GM21737 (cell line): ENCODE measurements around the gene GNB1L.

Experiments
- ATAC-seq: cut with Tn5 transposase; IDR thresholded peaks from one replicate; pipeline ENCODE4 v1.9.1; 2021; ENCODE audit warnings: mild to moderate bottlenecking, moderate library complexity; ENCODE audit not compliant: unreplicated experiment

GNB1L gene

DNA sequence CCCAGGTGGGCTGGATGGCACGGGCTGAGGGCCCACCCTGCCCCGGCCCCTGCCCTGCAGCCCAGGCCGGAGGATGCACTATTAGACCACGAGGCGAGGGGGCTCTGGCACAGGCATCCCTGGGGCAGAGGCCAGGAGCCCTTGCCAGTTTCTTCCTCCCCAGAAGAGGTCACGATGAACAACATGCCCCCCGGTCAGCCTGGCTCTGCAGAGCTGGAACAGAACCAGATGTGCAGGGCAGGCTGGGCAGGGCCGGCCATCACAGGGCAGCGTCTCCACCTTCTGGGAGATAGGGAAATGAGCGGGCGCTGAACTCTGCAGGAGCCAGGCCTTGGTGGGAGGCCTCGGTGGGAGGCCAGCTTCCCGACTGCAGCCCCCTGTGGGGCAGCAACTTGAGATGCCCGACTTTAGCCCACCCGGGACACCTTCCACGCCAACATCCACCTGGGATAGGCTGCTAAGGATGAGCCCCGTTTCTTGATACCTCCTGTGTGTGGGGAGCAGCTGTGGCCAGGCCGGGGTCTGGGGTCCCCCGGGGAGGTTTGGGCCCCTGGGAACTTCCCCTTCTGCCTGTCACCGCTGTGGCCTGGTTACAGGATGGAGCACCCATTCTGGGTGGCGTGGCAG is 21.8 kb upstream of the GNB1L start:
- ATAC-seq, result no peak

DNA sequence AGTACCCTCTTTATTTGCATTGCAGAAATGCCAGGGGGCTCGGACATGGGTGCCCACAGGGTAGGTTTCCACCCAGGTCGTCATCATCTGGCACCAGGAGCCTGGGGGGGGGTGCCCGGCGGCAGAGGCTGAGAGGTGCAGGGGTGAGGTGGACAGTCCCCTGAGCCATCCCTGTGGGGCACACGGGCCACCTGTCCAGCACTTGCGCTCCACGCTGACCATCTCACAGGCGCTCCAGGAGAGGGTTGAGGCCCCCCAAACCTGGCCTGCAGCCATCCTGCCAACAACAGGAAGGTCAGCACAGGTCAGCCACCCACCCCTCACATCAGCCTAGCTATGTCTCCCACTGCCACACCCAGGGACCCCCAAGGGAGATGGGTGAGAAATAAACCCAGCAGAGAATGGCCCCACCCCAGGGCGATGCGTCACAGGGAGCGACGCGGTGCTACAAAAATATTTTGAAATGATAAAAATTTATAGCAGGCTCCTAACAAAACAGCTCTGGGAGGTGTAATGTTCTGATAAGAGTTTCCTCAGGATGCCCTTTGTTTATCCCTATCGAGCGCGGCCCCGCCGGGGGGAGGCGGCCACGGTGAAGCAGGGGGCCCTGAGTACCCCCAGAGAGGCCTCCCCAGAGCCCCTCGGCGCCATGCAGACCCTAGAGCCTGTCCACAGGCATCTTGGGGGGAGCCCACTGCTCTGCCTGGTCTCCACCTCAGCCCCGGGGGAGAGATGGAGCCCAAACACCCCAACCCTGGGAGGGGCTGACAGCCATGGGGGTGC is 21.0 kb upstream of the GNB1L start:
- no peak for ATAC-seq

DNA sequence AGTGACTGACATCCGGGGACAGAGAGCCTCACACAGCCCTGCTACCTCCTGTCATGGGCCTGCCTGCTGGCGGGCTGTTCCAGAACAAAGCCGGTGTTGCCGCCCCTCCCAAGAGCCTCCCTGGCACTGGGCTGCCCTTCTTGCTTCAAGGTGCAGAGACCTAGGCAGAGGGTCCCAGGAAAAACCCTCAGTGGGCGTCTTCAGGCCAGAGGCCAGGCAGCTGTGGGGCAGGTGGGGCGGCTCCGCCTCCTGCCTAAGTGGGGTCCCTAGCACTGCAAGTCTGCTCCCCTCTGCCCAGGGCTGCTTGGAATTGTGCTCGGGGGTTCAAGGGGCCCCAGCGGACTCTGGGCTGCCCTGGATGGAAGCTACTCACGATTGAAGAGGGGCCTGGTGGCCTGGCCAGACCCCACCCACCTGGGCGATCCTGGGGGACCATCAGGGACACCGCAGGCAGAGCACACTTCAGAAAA is 20.4 kb upstream of the GNB1L start:
- ATAC-seq, result no peak

DNA sequence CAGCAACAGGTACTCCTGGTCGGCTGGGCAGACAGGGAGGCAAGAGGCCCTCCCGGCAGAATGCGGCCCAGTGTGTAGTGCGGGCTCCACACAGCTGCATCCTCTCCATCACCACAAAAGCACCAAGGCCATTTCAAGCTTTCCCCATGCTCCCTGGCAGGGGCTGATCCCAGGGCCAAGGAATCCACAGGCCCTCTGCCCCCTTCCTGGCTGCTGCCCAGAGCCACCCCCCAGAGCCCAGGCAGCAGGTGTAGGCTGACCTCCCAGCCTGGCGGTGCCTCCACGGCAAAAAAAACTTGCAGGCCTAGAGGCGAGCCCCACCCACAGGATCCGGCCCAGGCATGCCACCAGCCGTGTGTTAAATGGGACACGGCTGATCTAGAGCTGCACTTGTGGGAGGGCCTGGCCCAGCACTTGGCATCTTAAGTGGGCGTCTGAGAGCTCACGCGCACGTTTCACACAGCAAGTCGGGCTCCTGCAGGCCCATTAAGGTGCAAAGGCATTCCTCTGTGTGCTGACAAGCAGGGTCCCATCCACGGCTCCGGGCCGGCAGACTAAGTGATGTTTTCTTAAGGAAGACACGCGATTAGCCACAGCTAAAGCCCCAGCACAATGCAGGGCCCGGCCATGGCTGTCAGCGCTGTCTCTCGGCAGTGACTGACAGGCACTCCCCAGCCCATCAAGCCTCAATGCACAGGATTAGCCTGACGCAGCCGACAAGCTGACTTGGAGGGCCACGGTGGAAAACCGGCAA is 19.8 kb upstream of the GNB1L start:
- ATAC-seq, result no peak

DNA sequence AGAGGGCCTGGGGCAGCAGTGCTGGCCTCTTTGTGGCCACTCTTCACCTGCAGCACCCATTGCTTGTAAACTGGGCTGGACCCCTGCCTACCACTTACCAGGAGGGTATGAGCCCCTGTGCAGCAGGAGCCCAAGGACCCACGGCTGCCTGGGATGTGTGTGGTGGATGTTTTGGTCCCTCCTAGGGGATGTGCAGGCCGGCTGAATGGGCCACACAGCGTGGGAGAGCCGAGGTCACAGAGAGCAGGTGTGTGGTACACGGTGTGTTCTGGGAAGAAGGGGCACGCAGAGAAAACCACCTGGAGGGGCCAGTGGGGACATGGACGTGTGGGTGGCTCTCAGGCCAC is 19.3 kb upstream of the GNB1L start:
- no peak for ATAC-seq

DNA sequence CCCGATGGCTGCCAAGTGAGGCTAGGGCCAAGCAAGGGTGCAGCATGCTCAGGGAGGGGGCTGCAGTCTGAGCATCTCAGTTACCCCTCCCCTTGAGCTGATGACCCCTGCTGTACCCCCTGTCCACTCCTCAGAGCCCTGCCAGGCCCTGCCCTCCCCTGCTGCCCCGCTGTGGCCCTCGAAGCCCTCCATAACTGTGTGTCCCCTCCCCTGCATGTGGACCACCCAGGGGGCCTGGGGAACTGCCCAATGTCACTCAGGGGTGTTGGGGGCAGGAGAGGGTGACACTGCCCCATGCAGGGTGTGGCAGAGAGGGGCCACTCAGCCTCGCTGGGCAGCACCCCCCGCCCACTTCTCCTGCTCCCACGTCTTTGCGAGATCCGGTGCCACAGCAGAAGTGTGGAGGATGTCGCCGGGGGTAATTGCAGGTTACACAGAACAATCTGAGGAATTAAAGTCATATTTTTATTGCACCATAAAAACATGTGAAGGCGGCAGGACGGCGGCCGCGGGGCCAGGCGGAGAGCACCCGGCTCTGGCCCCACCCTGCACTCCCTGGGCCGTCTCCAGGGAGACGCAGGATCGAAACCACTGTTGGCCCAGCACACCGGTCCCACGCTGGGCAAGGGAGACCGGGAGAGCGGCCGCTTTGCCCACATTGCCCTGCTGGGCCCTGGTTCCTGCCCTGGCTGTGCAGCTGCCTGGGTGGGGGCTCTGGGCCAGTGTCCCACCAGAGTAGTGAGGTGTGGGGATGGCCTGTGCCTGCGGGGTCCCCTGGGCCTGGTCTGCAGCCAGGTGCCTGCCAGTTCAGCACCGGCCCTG is 18.7 kb upstream of the GNB1L start:
- no peak for ATAC-seq

DNA sequence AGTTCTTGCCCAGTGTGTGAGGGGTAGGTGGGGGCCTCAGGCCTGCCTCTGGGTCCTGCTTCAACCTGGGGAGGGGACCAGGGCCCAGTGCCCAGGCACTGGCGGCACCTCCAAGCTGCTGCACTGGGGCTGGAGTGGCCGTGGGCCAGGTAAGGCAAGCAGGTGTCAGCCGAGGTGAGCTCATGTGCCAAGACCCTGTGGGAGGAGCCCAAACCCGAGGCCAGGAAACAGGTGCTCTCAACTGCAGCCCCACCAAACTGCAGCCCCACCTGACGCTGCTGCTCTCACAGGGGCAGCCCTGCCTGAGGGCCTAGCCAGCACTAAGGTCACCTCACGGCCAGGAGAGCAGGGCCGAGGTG is 18.1 kb upstream of the GNB1L start:
- ATAC-seq, result no peak

DNA sequence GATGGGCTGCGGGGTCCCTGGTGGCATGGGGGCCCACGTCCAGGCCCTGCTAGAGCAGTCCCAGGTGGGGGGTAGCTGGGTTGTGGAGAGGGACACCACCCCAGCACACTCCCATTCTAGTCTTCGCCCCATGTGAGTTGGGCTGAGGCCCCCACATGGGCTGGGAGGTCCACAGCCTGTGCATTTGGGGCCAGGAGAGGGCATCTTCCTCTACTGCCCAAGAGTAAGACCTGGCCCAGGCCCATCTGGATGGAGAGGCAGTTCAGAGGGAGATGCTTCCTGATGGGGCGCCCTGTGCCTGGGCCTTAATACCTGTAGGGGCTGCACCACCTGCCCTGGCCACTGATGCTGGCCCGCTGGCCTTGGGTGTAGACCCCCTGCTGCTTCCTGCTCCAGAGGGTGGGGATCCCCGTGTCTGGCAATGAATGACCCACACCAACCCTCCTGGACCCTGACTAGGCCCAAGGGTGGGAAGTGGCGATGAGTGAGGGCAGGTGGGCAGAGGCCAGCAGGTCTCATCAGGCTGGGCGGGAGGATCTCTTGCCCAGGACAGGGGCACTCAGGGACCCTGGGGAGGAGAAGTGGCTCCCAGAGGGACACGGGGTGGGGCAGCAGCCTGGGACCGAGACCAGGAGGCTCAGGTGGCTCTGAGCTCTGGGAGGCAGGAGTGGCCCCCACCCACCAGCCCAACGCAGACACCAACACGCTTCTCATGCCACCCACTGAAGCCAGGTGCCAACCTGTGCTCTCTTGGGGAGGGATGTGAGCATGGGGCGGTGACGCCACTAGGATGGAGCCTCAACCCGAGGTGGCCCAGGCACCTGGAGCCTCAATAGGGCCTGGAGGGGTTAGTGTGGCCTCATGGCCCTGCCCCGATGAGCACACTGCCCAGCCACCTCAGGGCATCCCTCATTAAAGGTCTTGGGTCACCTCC is 17.4 kb upstream of the GNB1L start:
- no peak for ATAC-seq

DNA sequence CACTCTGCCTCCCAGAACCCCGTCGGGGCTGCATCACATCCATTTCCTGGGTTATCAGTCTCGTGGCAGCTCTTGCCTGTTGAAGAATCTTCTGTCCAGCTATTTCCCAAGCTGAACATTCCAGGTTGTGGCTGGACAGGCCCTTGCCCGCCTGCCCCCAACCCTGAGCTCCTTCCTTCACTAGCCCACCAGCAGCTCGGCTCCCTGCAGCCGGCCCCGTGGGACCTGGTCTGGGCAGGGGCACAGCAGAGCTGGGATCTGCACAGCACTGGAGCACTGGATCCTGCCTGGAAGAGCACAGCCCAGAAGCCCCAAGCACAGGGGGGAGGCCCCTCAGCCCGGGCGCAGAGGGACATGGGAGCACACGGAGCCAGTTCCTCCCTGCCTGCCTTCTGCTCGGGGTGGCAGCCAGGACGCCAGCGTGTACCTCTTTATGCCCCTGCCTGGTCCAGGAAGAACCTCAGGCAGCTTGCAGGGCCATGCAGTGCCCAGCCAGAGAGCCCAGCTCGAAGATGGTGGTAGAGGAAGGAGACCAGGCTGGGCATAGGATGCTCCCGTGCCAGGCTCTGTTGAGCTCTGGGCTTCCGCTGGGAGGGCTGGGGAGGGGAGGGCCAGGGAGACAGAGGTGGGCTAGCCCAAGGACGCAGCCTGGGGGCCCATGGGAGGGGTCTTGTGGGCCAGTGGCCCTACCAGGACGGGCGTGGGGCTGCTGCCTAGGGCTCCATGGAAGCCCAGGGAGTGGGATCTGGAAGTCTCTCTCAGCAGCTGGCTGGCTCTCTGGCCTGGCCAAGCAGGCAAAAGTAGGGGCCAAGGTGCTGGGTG is 16.6 kb upstream of the GNB1L start:
- ATAC-seq, result no peak

DNA sequence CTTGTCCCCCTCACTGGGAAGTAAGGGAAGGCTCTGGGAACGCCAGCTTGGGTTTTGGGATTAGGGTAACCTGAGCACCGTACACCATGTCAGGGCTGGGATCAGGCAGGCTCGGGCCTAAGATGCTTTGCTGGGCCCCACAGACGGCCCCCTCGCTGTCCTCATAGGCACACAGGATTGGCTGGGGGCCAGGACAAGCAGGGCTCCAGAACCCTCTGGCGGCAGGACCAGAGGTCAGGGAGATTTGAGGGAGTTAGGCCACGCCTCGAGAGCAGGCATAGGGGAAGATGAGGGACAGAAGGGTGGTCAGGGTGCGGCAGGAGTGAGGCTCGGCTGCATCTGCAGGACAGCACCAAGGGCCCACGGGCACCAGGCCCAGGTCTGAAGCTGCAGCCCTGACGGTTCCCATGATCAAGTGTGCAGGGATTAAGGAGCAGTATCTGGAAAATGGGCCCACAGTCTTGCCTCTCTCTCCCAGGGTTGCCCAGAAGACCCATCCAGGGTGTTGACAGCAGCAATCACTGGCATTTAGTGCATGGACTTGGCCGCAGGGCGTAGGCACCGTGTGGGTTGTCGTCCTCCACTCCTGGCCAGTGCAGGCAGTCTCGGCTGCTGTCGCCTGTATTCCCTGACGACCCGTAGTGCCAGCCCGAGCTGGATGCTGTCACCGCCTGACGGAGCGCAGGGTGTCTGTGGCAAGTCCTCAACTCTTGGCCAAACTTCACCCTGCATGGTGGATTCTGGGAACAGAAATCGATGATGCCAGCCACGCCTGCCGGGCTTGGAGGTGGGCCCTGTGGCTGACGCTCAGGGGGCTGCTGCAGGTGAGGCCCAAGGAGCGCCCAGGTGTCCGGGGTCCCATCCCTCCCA is 15.7 kb upstream of the GNB1L start:
- ATAC-seq, result no peak

DNA sequence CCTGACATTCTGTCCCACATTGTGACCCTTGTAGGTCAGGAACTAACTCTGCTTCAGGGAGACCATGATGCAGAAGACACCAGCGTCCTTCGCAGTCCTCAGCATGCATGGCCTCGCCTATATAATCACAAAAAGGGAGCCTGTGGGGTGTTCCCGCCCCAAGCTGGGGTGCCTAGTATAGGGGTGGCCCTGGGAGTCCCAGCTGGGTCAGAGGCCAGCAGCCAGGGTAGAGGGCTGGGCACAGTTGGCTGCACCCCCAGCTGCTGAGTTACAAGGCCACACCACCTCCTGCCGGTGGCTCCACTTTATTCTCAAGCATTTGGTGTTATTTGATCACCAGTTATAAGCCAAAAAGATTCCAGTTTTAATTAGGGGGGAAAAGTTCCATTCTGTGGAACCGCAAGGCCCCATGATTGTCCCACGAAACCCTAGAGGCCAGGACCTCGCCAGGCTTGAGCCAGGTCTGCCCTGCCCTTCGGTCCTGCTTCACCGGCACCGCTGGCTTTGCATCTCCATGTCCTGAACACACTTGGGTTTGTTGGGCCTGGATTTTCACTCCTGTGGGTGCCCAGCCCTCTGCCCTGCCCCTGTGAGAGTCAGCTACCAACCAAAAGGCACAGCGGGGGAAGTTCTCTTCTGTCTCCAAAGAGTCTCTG is 15.0 kb upstream of the GNB1L start:
- ATAC-seq, result no peak

DNA sequence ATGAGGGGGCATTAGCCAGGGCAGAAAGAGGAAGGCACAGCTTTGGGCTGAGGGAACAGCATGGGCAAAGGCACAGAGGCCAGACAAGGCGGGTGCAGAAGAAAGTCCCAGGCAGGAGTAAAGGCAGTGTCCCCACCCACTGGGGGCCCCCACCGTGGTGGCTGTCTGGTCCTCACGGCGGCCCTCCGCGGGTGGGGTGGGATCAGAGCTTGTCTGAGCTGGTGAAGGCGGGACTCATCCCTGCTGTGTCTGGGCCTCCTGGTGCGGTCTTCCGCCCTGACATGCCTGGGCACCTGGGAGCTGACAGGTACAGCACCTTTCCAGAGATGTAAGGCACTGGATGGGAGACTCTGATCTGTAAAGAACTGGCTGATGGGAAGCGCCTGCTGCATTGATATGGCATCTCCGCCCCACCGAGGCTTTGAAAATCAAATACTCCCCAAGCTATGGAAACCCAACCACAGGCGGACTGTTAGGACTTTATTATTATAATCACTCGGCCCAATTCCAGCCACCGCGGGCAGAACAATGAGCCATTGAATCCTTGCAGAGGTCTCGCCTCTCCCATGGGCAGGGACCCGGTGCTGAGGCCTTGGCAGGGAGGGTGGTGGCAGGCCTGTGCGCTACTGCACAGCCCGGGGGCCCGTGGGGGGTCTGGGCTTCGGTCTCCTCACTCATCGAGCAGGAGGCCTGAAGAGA is 14.2 kb upstream of the GNB1L start:
- no peak for ATAC-seq

DNA sequence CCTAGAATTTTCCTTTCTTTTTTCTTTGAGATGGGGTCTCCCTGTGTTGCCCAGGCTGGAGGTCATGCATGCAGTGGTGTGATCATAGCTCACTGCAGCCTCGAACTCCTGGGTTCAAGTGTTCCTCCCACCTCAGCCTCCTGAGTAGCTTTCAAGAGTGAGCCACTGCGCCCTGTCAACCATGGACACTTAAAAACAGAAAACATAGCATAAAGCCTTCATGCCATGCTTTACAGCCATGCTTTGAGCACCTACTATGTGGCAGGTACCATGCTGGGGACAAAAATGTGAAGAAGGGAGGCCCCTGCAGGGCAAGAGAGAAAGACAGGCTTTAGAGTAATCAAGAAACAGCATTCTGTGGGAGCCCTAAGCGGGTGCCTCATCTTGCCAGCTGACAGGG is 13.7 kb upstream of the GNB1L start:
- no peak for ATAC-seq

DNA sequence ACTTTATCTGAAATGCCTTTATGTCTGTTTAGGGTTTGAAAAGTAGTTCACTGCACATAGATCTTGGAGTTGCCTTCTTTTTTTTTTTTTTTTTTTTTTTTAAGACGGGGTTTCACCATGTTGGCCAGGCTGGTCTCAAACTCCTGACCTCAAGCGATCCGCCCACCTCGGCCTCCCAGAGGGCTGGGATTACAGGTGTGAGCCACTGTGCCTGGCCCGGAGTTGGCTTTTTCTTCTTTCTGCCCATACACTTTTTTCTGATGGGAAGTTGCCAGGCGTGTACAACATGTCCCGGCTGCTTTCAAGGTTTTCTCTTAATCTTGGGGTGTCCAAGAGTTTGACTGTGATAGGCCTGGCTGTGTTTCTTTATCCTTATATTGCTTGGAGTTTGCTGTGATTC is 12.9 kb upstream of the GNB1L start:
- no peak for ATAC-seq

DNA sequence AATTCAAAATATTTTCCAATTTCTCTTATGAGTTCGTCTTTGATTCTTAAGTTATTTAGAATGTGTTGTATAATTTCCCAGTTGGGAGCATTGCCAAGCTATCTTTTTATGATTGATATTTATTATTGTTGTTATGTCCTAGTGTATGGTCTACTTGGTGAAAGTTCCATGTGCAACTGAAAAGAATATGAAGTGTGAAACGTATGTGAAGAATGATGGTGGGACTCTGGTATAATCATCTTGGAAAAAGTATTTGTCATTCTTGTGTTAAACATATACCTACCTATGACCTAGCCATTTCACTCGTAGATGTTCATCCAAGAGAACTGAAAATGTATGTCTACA is 12.0 kb upstream of the GNB1L start:
- no peak for ATAC-seq

DNA sequence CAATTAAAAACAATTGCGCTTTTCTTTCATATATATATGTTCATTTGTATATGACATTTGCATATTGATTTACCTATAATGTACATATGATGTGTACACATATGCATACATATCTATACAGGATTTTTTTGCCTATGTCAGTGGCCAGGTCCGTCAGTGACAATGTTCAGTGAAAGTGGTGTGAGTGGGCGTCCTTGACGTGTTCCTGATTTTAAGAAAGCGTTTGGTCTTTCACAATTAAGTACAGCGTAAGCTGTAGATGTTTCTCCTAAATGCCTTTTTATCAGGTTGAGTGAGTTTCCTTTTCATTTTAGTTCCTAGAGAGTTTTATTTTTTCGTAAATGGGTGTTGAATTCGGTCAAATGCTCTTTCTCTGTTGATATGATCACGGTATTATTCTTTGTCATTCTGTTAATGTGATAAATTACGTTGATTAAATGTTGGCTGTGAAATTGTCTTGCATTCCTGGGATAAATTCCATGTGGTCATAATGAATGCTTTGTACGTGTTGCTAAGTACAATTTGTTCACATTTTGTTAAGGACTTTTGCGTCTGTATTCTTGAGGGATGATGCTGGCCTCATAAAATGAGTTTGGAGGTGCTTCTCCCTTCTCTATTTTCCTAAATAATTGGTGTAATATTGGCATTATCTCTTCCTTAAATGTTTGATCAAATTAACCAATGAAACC is 10.6 kb upstream of the GNB1L start:
- no peak for ATAC-seq
